HG02973 (cell line): ENCODE measurements around the gene RPS29.
"Not testable (repeated sequence)": the region's sequence is repeated elsewhere in the genome, so short reads cannot be mapped to it uniquely, and the experiment has no call there.

Source experiments
- ATAC-seq: cut with Tn5 transposase; IDR thresholded peaks from one replicate; pipeline ENCODE4 v1.9.1; 2021; ENCODE audit warnings: moderate library complexity; ENCODE audit not compliant: unreplicated experiment

RPS29 gene

GRCh38 chr14:49585803-49586672 lies at the start of gene RPS29:
TSS of gene RPS29 (minus strand) at chr14:49586380. CDS start at chr14:49586346, 34 bp downstream.
- peak; percentile 83 for ATAC-seq

GRCh38 chr14:49634547-49635334 lies 48.6 kb upstream of the RPS29 start, which contains the start of gene DNAAF2:
TSS of gene DNAAF2 (minus strand) at chr14:49635244. CDS start at chr14:49635149, 95 bp downstream.
- ATAC-seq = peak; percentile 26

- peak; percentile 72 for ATAC-seq
Measured at GRCh38 chr14:49633640-49634546, 47.7 kb upstream of the RPS29 start.

DNA sequence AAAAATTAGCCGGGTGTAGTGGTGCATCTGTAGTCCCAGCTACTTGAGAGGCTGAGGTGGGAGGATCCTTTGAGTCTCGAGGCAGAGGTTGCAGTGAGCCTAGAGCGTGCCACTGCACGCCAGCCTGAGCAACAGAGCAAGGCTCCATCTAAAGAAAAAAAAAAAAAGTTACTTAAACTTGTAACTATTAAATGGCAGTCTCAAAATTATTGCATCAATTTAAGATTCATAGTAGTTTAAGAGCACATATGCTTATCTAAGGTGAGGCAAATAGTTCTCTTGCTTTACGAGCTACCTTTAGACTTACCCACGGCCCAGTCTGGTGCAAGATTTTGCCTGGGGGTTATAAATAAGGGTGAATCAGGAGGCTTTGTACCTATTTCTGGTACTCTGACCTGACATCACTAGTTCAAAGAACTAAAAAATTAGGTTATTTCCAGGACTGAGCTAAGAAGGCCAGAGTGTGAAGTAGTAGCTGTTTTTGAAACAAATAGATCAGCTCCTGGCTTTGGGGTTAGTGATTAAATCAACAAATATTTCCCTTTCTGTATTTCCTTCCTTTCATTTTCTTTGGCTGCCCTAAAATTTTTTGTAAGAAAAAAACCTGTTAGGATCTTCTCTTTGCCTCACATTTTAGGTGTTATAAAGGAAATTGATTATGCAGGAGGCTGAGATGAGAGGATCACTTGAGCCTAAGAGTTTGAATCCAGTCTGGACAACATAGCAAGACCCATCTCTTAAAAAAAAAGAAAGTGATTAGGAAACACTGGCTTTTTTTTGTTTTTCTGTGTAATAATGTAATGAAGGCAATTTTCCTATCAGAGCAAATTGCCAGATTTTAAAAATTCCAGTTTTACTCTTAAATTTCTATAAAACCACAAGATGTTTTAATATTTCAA lies 38.0 kb upstream of the RPS29 start:
- ATAC-seq = no peak

DNA sequence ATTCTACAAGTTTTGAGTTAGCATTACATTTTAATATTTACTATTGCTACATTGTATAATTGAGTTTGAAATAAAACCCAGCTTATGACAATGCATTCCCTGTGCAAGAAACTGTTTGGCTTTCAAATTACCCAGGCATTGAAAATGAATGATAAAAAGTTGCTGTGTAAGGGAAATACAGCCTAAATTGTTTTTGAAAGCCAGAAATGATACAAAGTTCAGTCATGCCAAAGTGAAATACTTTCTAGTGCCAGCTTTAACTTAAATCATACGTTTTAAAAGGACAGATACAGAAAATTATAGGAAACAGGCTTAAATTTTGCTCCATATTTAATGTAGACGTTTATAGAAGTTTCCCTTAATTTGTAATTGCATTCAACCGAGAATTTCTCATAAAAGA lies 37.2 kb upstream of the RPS29 start:
- no peak for ATAC-seq

GRCh38 chr14:49622022-49622607 lies 35.9 kb upstream of the RPS29 start:
- ATAC-seq = no peak

DNA sequence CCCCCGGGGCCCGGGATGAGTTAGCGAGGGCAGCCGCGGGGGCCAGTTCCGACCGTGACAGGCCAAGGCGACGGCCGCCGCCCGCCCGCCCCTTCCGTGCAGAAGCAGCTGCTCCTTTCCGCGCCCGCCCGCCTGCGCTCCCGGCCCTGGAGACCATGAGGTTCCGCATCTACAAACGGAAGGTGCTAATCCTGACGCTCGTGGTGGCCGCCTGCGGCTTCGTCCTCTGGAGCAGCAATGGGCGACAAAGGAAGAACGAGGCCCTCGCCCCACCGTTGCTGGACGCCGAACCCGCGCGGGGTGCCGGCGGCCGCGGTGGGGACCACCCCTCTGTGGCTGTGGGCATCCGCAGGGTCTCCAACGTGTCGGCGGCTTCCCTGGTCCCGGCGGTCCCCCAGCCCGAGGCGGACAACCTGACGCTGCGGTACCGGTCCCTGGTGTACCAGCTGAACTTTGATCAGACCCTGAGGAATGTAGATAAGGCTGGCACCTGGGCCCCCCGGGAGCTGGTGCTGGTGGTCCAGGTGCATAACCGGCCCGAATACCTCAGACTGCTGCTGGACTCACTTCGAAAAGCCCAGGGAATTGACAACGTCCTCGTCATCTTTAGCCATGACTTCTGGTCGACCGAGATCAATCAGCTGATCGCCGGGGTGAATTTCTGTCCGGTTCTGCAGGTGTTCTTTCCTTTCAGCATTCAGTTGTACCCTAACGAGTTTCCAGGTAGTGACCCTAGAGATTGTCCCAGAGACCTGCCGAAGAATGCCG lies 35.1 kb upstream of the RPS29 start:
- ATAC-seq = peak; percentile 25

DNA sequence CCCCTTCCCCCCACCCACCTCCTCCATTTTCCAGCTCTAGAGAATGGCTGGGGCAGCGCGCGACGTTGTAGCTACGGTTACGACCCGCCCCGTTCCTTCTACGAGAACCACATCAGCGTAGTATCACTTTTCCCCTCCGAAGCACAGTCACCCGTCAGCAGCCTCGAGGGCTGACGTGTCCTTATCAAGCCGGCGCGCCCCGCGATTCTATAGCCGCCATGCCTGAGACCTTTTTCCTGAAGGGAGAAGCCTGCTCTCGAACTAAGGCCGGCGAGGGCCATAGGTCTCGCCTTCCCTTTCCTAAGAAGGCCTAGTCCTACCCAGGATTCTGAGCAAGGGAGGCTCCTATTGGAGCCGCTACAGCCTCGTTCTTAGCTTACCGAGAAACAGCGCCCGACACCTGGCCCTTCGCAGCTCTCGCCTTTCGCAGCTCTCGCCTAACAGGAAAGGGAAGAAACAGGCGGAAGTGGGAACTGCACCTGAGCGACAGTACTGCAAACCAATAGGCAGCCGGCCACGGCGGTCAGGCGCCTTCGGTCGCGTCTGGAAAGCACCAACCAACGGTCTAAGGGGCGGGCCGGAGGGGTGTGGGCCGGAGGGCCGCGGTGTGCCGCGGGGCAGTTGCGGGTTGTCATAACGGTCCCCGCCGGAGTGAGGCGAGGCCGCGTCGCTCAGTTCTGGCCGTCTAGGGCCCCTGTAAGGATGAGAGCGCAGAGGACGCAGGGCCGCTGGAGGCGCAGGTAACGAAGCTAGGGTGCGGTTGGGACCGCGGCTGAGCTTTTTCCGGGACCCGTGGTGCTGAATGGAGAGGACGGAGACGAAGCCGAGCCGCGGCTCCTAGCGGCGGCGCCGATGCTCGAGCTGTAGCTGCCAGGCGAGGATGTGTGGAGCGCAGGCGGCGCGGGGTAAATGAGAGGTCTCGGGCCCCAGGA lies 34.3 kb upstream of the RPS29 start, which contains the start of the genes MGAT2 and RPL36AL:
Gene MGAT2 (plus strand): TSS at position 618 of the 932 bp plus-strand sequence. CDS start 470 bp downstream, outside the sequence.
Gene RPL36AL (minus strand): TSS at position 445 of the 932 bp plus-strand sequence. CDS start 1,522 bp downstream, outside the sequence.
- peak; percentile 88 for ATAC-seq

- no peak for ATAC-seq
Measured at GRCh38 chr14:49619730-49620129, 33.5 kb upstream of the RPS29 start.

DNA sequence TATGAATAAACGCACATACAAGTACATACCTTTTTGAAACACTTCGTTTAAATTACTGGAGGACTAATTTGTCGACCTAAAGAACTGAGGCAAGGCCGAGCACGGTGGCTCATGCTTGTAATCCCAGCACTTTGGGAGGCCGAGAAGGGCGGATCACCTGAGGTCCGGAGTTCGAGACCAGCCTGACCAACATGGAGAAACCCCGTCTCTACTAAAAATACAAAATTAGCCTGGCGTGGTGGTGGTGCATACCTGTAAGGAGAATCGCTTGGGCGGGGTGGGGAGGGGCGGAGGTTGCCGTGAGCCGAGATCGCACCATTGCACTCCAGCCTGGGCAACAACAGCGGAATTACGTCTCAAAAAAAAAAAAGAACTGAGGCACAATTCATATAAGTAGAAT lies 33.1 kb upstream of the RPS29 start:
- ATAC-seq = not testable (repeated sequence)

GRCh38 chr14:49617852-49618519 lies 31.8 kb upstream of the RPS29 start:
- ATAC-seq = no peak

- ATAC-seq = no peak
Measured at GRCh38 chr14:49615776-49616175, 29.6 kb upstream of the RPS29 start.

GRCh38 chr14:49614196-49614595 lies 28.0 kb upstream of the RPS29 start:
- ATAC-seq = no peak

GRCh38 chr14:49612671-49613070 lies 26.5 kb upstream of the RPS29 start:
- no peak for ATAC-seq

DNA sequence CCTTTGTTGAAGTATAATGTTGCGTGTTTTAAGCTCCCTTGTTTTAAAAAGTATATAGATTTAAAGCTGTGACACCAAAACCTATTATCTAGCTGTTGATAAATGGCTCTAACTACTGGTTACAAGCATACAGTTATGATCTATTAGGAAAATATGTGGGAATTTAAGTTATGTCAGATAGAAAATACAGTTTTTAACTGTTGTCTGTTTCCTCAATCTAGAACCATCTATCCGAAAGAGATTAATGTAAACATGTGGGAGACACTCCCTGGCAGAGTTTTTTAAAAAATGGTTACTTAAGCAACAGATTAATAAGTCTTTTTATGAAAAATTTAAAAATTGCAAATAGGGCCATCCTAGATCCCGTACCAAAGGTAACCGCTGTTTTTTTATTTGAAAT lies 26.1 kb upstream of the RPS29 start:
- ATAC-seq = no peak

DNA sequence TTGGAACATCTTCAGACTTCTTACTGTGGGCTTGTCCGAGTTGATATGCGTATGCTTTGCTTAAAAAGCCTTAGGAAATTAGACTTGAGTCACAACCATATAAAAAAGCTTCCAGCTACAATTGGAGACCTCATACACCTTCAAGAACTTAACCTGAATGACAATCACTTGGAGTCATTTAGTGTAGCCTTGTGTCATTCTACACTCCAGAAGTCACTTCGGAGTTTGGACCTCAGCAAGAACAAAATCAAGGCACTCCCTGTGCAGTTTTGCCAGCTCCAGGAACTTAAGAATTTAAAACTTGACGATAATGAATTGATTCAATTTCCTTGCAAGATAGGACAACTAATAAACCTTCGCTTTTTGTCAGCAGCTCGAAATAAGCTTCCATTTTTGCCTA lies 21.4 kb upstream of the RPS29 start:
- no peak for ATAC-seq
